Measurements from ENCODE around the gene PCDH1.

PCDH1 gene

DNA sequence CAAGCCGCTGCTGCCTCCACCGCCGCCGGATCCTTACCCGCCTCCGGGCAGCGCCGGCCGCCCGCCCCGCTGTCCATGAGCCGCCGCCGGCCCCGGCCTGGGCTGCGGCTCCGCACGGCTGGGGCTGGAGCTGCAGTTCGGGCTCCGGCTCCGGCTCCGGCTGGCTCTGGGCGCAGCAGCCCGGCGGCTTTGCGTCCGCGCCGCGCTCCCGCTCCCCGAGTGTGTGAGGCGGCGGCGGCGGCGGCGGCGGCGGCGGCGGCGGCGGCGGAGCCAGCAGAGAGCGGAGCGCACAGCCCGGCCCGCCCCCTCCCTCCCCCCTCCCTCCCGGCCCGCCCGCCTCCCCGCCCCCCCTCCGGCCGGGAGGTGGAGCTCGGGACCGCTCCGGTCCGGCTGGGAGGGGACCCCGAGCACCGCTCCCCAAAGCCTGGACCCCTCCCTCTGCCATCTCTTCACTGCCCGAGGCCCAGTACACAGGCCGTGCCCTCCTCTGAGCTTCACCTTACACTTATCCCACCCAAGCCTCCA lies at the start of gene PCDH1:
Gene PCDH1 (minus strand): TSS at position 225 of the 525 bp plus-strand sequence. CDS start 148 bp downstream, at position 77.
- peak in 1 of 2 donors; percentile 25 for DNase-seq

DNA sequence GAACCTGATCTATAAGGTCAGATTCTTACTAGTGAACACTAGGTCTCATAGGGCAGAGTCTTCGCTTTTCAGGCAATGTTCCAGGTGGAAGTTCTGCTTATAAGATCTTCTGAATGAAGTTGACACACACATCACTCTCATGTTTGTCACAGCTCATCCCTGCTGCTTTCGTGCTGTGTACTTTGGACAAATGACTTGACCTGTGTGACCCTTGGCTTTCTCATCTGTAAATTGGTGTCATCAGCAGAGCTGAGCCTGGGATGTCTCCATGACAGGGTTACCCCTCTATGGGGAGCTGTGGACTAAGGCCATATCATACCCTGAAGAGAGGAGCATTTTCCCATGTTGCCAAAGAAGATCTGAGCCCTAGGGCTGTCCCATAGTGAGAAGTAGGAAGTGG lies 48.2 kb upstream of the PCDH1 start:
- DNase-seq = no peak

- peak; percentile 87 to 89 for DNase-seq
Observed at GRCh38 chr5:141923448-141924313, 45.5 kb upstream of the PCDH1 start, which contains the start of gene DELE1. Gene DELE1, plus strand, starts transcription at chr5:141923871. Its CDS starts 71 bp downstream, at chr5:141923942.

DNA sequence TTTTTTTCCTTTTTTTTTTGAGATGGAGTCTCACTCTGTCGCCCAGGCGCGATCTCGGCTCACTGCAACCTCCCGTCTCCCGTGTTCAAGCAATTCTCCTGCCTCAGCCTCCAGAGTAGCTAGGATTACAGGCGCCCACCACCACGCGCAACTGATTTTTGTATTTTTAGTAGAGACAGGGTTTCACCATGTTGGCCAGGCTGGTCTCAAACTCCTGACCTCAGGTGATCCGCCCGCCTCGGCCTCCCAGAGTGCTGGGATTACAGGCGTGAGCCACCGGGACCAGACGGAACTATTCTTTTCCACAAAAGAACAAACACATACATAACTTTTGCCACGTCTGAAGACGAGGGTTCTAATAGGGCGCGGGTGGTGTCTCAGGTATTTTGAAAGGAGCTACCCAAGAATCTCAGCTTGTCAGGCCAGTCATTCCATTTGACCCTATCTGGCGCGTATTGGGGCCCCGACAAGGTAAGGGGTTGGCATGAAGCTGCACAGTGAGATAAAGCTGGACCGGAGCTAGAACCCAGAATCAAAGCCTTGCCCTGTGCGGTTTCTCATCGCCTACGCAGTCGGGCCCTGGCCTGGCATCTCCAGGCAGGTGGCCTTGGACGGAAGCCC lies 44.7 kb upstream of the PCDH1 start:
- peak in 1 of 2 donors; percentile 6 for DNase-seq

DNA sequence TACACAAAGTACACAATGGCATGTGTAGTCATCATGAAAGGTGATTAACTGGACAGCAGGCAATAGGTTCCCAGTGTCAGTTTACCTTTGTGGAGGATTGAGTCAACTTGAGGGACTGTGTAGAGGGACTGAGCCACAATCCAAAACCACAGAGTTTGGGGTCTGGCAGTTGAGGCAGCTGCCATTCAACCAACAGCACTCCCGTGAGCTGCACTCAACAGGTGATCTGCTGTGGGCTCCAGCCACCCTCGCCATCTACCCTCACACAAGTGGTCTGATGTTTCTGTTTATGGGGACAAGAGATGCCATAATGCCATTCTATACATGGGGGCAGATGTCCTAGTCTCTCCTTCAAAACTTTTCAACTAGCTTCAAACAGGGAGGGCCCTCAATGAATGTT lies 42.6 kb upstream of the PCDH1 start:
- no peak for DNase-seq

- DNase-seq = no peak
Observed at GRCh38 chr5:141919218-141920119, 41.3 kb upstream of the PCDH1 start.

- no peak for DNase-seq
Observed at GRCh38 chr5:141917760-141918159, 39.5 kb upstream of the PCDH1 start.

GRCh38 chr5:141916522-141916921 lies 38.3 kb upstream of the PCDH1 start:
- no peak for DNase-seq

GRCh38 chr5:141915881-141916336 lies 37.7 kb upstream of the PCDH1 start:
- no peak for DNase-seq

GRCh38 chr5:141914797-141915196 lies 36.6 kb upstream of the PCDH1 start:
- DNase-seq = no peak

- DNase-seq = no peak
Observed at GRCh38 chr5:141914199-141914743, 36.1 kb upstream of the PCDH1 start.

- no peak for DNase-seq
Observed at GRCh38 chr5:141913560-141914198, 35.5 kb upstream of the PCDH1 start.

DNA sequence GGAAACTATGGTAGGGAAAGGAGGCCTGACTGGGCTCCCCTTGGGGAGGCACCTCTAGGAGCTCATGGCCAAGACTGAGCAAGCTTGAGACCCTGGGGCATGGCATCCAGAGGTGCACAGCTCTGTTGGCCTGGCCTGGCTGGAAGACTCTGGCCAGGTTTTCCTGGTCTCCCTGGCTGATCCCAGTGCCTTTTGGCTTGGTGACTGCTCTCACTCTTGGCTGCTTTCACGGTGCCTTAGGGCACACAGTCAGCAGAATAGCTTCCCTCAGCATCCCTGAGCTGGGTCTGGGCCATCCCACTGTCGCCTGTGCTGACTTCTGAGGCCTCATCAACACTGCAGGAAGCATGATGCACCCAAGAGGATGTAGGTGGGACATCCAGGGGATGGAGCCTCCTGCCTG lies 32.1 kb upstream of the PCDH1 start:
- no peak for DNase-seq

GRCh38 chr5:141909212-141909611 lies 31.0 kb upstream of the PCDH1 start:
- no peak for DNase-seq

GRCh38 chr5:141908796-141909195 lies 30.6 kb upstream of the PCDH1 start:
- no peak for DNase-seq

DNA sequence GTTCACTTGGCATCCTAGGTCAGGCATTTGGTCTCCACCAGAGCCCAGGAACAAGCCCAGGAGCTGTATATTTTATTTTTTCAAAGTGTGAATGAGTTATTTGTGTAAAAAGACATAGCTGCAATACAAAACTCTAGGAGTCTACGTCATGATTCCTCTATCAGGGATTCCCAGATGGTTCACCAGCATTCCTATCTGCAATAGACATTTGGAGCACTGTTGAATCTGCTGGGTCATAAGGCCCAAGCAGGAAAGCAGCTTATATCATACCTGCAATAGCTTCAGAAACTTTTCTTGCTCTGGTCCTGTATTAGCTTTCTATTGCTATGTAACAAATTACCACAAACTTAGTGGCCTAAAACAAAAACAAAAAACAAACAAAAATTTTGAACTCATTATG lies 28.8 kb upstream of the PCDH1 start:
- no peak for DNase-seq

DNA sequence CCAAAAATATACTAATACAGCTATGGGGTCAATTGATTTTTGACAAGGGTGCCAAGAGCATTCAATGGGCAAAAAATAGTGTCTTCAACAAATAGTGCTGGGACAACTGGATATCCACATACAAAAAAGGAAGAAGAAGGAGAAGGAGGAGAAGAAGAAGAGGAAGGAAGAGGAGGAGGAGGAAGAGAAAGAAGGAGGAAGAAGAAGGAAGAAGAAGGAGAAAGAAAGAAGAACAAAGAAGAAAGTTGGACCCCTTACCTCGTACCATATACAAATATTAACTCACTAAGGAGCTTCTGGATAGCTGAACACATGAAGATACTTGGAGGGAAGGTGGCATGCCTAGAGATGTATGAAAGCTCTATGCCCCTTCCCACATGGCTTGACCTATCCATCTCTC lies 28.3 kb upstream of the PCDH1 start:
- DNase-seq = no peak

GRCh38 chr5:141904551-141904950 lies 26.3 kb upstream of the PCDH1 start:
- no peak for DNase-seq

GRCh38 chr5:141903261-141903660 lies 25.1 kb upstream of the PCDH1 start:
- DNase-seq = no peak

- DNase-seq = no peak
Observed at GRCh38 chr5:141902015-141902814, 24.0 kb upstream of the PCDH1 start.

DNA sequence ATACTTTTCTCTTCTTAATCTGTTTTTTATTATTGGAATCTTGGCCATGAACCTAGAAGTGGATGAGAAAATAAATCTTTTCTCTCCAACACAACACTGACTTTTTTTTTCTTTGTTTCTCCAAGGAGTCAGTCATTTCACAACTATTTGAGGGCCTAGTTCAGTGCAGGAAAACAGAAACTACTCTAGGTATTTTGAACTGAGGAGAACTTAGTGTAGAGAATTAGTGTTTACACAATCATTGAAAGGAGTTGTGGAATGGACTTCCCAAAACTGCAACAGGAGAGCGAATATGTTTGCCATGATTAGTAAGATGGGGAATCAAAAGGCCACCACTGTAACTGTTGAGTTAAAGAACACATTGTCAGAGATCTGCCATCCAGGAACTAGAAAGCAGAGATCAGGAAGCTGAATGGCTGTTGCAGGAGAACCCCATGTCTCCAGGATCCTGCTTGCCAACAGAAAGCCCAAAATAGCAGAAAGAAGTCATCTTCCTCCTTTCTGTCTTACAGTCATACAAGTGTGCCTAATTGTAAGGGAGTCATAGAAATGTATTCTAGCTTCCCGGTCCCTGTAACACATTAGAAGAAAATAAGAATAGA lies 20.3 kb upstream of the PCDH1 start:
- DNase-seq = no peak
